HG03432 (cell line): ENCODE measurements around the gene CBX2.
"Not testable (repeated sequence)": the region's sequence is repeated elsewhere in the genome, so short reads cannot be mapped to it uniquely, and the experiment has no call there.

ENCODE experiments used
- ATAC-seq: cut with Tn5 transposase; IDR thresholded peaks from one replicate; pipeline ENCODE4 v1.9.1; 2021; ENCODE audit warnings: mild to moderate bottlenecking, moderate library complexity; ENCODE audit not compliant: unreplicated experiment

Gene CBX2

DNA sequence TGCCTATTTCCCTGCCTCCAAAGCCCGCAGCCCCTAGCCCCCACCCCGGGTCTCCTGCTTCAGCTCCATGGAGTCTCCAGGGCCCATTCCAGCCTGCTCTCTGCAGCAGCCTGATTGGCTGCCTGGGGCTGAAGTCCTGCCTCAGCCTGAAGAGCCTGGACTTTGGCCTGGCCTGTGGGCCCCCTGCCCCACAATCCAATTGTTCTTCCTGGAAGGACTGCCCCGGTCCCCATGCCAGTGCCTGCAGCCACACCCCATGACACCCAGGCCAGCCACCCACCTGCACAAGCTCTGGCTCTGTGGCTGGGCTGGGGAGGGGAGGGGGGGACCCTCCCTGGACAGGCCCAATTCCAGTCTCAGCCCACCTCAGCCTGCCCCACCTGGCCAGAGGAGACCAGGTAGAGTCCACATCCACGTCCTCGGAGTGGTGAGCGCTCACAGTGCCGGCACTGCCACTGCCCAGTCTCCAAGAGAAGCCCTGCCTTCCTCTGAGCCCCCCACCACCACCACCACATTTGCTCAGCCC, 34.9 kb upstream of the CBX2 start:
- ATAC-seq: no peak

DNA sequence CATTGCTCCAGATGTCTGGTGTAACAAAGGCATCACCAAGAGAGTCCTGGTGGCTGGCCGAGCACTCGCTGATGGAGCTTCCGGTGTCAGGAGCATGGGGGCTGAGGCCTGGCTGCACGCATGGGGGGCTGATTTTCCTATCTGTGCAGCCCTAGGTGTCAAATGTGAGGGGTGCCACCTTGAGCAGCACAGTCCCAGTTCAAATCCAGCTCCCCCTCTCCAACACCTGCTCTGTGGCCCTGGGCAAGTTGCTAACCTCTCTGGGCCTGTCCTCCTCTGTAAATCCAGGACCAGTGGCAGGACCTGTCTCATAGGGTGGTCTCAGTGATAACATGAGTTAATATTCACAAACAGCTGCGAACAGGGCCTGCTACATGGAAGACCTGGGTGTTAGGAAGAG, 34.3 kb upstream of the CBX2 start:
- ATAC-seq: no peak

- no peak for ATAC-seq
These were observed 32.3 kb upstream of the CBX2 start for GRCh38 chr17:79745641-79746105.

DNA sequence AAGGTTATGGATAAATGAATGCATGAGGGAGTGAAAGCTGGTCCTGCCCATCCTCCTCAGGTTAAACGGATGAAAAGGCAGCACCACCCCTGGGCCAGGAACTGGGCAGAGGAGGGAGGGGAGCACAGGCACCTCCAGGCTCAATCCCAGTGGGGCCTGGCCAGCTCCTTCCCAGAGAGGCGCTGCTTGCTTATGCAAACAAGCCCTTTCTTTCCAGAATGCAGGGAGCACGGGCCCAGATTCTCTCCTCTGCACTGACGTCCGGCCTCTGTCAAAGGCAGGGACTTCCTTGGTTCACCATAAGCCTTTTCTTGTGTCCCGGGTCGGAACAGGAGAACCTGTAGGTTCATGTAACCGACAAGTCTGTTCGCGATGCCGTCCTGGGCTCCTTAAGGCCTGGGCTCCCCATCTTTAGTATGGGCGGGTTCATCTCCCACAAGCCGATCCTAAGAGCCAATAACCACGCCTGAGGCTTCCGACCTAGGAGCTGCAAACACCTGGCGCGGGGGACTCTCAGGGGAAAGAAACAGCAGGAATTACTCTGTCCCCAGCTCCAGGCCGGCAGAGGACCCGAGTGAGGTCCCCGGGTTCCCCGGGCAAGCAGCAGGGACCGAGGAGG, 30.9 kb upstream of the CBX2 start:
- ATAC-seq: no peak

DNA sequence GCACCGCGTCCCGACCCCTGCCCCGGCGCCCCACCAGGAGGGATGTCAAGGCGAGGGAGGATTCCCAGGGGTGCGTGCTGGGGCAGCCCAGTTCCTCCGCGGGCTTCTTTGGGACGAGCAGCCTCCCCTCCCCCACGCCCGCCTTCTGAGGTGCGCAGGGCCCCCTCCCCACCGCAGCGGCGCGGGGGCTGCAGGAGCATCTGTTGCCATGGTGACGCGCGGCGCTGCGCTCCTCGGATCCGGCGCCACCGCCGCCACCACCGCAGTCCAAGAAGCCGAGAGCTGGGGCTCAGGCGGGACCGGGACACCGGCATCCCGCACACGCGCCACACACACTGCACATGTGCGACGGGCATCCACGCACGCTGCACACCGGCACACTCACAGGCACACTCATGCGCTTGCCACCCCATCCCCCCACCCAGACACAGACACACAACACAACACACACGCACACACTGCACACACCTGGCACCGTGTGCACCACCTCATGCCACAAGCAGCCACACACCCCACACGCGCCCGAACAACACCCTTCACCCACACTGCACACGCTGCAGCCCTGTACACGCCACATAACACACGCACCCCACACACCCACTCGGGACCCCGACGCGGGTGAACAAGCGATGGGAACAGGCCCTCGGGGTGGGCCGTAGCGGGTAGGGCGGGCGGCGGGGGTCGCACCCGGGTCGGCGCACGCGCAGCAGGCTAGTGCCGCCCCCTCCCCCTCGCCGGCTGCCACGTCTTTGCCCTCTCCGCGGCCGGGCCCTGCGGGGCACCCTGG, 30.2 kb upstream of the CBX2 start:
- no peak for ATAC-seq

DNA sequence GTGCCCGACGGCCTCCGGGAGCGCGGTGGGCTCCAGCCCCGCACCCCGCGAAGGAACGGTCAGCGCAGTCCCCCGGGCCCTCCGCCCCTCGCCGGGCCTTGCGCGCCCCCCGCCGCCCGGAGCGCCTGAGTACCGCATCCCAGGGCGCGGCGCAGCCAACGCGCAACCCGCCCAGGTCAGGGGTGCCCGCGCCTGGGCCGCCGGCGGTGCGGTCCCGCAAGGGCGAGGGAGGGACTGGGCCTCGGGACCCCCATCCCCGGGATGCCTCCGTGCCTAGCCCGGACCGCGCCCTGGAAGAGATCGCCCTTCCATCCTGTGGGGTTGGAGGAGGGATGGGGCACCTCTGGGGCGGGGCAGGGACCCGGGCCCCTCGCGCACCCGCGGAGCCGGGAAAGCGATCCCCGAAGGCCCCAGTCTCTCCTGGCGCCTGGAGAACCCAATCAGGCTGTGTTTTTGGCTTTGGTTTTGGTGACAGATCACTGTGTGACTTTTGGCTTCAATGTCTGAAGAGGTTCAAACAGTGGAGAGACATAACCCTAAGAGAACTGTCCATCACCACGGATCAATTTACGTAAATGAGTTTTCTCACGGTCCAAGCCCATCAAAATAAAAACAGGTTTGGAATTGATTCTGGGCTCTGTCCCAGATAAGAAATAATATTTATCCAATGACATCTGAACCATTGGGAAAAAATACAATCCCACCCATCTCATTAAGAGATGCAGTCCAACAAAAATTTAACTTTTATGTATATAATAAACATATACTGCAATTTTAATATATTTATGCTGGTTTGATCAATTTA, 29.5 kb upstream of the CBX2 start:
- ATAC-seq: no peak

DNA sequence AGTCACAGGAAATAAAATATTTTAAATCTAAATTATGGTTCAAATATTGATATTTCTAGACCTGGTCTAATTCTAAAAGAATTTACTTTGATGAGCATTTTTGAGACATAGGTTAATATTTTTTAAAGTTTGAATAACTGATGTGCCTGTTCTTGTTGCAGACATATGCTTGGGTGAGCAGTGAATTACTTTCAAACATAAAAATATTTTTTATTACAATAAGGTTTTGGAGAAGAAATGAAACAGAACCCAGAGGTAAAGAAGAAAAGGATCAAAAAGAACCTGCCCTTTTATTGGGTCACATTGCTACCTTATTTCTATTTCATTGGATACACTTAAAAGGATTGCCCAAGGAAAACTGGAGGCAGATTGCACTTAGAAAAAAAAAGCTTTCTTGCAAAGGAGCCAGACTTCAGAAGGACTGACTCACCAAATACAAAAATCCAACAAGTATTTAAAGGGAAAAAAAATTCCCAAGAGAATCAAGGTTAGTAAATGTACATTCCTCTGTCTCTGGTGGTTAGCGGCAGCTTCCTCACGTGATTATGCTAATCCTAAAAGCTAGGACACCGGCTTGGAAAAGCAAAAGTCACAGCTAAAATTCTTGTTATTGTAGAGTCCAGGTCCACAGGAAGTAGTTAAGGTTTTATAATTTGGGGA, 28.7 kb upstream of the CBX2 start:
- no peak for ATAC-seq

GRCh38 chr17:79749958-79750357, 28.0 kb upstream of the CBX2 start:
- no peak for ATAC-seq

DNA sequence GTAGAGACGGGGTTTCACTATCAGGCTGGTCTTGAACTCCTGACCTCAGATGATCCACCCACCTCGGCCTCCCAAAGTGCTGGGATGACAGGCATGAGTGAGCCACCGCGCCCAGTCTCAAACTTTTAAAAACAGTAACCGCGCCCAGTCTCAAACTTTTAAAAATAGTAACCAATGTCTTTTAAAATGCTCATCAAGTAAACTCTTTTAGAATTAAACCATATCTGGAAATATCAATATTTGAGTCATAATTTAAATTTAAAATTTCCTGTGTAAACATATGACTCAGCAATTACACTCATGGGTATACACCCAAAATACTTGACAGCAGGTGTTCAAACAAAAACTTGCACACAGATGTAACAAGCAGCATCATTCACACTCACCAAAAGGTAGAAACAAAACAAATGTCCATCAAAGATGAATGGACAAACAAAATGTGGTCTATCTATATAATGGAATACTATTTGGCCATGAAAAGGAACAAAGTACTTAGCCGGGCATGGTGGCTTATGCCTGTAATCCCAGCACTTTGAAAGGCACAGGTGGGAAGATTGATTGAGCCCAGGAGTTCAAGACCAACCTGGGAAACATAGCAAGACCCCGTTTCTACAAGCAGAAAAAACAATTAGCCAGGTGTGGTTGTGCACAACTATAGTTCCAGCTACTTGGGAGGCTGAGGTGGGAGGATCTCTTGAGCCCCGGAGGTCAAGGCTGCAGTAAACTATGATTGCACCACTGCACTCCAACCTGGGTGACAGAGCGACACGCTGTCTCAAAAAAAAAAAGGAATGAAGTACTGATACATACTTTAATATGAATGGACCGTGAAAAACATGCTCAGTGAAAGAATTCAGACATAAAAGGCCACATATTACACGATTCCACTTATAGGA, 27.1 kb upstream of the CBX2 start:
- ATAC-seq: no peak

DNA sequence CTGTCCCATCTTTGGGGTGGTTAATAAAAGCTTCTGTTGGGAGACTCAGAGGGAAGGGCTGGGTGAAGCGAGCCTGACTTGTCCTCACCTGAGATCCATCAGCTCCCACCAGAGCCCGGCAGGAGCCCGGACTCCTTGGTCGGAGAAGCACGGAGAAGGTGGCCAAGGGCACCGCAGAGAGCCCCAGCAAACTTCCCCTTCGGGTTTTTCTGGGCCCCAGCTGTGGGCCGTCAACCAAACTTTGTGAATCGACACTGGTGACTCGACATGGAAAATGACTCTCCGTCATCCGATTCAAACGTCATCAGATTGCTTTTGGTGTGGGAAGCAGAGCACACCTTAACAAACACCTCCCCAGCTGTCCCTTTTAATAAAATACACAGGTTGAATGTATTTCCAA, 25.8 kb upstream of the CBX2 start:
- no peak for ATAC-seq

- no peak for ATAC-seq
These were observed 23.6 kb upstream of the CBX2 start for GRCh38 chr17:79754370-79754769.

GRCh38 chr17:79754903-79755302, 23.0 kb upstream of the CBX2 start:
- not testable (repeated sequence) for ATAC-seq

DNA sequence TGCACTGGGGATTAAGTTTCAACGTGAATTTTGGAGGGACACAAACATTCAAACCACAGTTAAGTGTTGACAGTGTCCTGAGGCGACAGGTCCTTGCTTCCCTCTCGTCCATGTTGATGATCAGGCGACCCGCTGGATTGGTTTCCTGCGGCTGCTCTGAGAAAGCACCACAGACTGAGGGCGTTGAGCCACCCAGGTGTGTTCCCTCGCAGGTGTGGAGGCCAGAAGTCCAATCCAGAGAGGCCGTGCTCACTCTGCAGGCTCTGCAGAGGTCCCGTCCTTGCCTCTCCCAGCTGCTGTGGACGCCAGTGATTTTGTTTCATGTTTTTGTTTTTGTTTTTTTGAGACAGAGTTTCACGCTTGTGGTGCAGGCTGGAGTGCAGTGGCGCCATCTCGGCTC, 22.4 kb upstream of the CBX2 start:
- ATAC-seq: no peak

DNA sequence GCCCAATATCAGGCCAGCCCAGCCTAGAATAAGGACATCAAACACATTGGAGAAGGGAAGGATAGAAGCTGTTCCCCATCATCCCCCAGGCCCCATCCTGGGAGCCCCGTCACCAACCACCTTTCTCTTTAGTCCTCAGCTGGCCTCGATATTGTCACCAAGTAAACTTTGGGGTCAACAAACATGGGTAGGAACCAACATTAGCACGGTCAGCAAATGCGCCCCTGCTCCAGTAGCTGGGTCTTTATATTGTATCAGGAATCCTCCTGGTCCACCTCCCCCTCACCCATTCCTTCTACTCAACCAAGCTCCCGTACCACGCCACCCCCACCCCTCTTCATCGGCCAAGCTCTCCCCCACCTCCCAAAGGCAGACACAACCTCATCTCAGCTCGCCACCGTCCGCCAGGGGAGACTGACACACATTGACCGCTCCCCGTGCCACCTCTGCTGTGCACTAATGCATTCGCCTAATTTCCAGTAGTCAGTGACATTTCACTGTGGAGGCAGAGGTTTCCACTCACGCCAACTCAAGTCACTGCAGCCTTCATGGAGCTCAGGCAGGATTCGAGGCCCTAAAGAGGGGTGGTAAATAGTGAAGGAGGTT, 20.7 kb upstream of the CBX2 start:
- no peak for ATAC-seq

DNA sequence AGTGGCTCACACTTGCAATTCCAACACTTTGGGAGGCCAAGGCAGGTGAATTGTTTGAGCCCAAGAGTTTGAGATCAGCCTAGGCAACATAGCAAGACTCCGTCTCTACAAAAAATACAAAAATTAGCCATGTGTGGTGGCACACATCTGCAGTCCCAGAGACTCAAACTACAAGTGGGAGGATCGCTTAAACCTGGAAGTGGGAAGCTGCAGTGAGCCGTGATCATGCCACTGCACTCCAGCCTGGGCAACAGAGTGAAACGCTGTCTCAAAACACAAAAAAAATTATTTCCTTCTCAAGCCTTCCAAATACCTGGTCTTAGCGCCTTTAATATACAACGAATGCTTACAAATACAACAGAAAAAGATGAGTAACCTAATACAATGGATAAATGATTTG, 19.7 kb upstream of the CBX2 start:
- no peak for ATAC-seq

GRCh38 chr17:79760197-79760906, 17.6 kb upstream of the CBX2 start:
- ATAC-seq: no peak

DNA sequence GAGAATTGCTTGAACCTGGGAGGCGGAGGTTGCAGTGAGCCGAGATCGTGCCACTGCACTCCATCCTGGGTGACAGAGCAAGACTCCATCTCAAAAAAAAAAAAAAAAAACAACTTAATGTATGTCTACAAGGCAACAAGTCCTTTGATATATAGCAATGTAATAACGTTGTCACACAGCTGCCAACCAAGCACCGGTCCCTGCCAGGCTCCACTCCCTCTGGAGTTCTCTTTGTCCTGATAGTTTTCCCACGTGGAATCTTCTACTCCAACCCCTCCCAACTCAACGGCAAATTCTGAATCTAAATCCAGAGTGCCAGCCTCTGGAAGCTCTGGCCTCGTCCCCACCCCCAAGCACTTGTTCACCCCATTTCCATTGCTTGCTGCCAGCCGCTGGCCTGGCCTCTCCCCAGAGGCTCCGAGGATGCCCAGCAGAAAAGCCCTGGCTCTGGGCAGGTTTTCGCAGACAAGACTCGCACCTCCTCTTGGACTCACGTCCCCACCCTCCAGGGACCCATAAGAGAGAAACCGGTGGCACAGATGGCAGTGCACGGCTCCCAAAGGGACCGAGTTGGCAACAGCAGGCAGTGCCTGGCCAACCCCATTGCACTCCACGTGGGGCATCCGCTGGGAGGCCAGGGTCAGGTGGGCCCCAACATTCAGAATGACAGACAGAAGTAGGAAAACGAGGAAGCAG, 15.9 kb upstream of the CBX2 start:
- ATAC-seq: no peak

GRCh38 chr17:79765708-79766107, 12.2 kb upstream of the CBX2 start:
- no peak for ATAC-seq
